Measurements from ENCODE around the gene C22orf15. TPM values are rescaled to one million over a fixed set of nuclear protein-coding genes. Genes with fewer than 3 reads are reported as not detected.

C22orf15 gene
- total and polyA plus RNA-seq, 9 of the 15 experiments (the other 6 are each of a cell fraction or from before 2014, with no cell fraction given): 0.07 TPM; not detected in 8

- Histone ChIP-seq H3K4me1 (replicated peaks in 1 of 2; ENCODE audit: control insufficient read depth in 2 of 2, insufficient read depth in 2 of 2, low read length in 2 of 2) (peaks cover 4 to 21% of the 10 kb centered on the region in 2 experiments; a peak in 4 of 5 replicates), H2AFZ (ENCODE audit: low read depth, low read length) (no peak overlapping the region), H3K4me3 (no peak overlapping the region), H4K20me1 (replicated peaks; ENCODE audit: control insufficient read depth, insufficient read depth, low read length) (no peaks in the 10 kb centered on the region), H3K27ac (ENCODE audit: extremely low read depth, low read depth, low read length) (no peak overlapping the region), H3K9me3 (replicated peaks; ENCODE audit: control insufficient read depth, insufficient read depth, low read depth, low read length) (no peaks in the 10 kb centered on the region), H3K79me2 (ENCODE audit: control insufficient read depth, insufficient read depth, low read length) (peaks cover 6% of the 10 kb centered on the region; the same call in 2 of the 3 replicates), H3K9ac (ENCODE audit: insufficient read depth in 1 of 2, low read depth in 2 of 2, low read length in 2 of 2) (no peak overlapping the region), H3K36me3 (ENCODE audit: control insufficient read depth, insufficient read depth, low read length) (no peaks in the 10 kb centered on the region), H3K9me1 (ENCODE audit: control insufficient read depth, insufficient read depth, low read length) (no peaks in the 10 kb centered on the region), H3K4me2 (ENCODE audit: insufficient read depth, low read length) (no peak overlapping the region), H3K27me3 (ENCODE audit: control insufficient read depth in 2 of 2, insufficient read depth in 2 of 2, low read length in 2 of 2) (no peaks in the 10 kb centered on the region)
- FAIRE-seq: no peak
- no TSS peak for BruUV-seq (replicated peaks)
- in situ Hi-C loops (cut with MboI) (no loop called here), intact Hi-C loops (cut with micrococcal nuclease) (no loop called here)
- DNase-seq (ENCODE audit: extremely low read depth in 1 of 4, low spot score in 3 of 4): no peak
- CTCF ChIA-PET (ENCODE audit: low intra/inter-chr PET ratio): no interaction called here
- POLR2A ChIA-PET: interaction anchor here (0.7 kb wide), 1 partner anchor 9 kb away, joined by 3 read pairs; no protein-coding TSS in a partner anchor
- TF ChIP-seq ETS2 (tag; IDR thresholded peaks at IDR 0.05; ENCODE audit: borderline replicate concordance, poor library complexity, severe bottlenecking) (no peak), COPS2 (conservative IDR thresholded peaks at IDR 0.05) (no peak), DMBX1 (CRISPR knock-in tag; IDR thresholded peaks at IDR 0.05; ENCODE audit: borderline replicate concordance) (no peak), ZNF347 (CRISPR knock-in tag; IDR thresholded peaks at IDR 0.05; ENCODE audit: low read depth) (no peak), IFI16 (CRISPR knock-in tag; IDR thresholded peaks at IDR 0.05) (no peak), ZNF316 (IDR thresholded peaks at IDR 0.05) (no peak), ZNF282 (CRISPR knock-in tag; IDR thresholded peaks at IDR 0.05) (no peak), ZNF436 (CRISPR knock-in tag; IDR thresholded peaks at IDR 0.05) (no peak), ASH1L (IDR thresholded peaks at IDR 0.05; ENCODE audit: borderline replicate concordance, low read depth, partially characterized antibody) (no peak)
- 29% methylated on average over 4 of the region's 6 CpGs for WGBS (ENCODE audit: insufficient coverage, low coverage, missing lambda C conversion rate)
- no peak for ATAC-seq
These were observed 7.7 kb upstream of the C22orf15 start for GRCh38 chr22:23754980-23755636.
